ENCODE data around the gene CYTIP.
"Not testable (repeated sequence)": the region's sequence is repeated elsewhere in the genome, so short reads cannot be mapped to it uniquely, and the experiment has no call there.

Gene CYTIP

DNA sequence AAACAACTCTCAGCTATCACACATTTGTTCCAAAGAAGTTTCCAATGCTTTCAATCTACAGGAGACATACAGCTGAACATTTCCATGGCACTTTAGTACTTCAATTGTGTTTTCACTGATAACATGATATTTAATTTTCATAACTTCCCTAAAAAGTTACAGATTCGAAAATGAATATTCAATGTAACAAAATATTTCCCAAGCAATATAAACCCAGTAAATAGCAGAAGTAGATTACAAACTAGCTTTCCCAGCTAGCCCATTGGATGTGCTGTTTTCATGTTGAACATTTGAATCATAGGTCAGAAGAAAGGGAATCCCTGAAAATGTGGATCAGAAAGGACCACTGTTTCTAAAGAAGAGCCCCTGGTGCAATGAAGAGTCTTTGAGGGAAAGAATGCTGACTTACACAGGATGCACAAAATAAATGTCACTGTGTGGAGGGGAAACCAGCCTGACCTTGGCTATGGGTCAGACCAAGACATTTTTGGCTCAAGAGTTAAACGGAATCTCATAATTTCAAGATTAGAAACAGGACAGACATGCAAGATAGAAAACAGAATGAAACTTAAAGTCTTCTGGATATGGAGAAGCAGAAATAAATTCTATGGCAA lies 22.5 kb downstream of the CYTIP start:
- no peak for DNase-seq

DNA sequence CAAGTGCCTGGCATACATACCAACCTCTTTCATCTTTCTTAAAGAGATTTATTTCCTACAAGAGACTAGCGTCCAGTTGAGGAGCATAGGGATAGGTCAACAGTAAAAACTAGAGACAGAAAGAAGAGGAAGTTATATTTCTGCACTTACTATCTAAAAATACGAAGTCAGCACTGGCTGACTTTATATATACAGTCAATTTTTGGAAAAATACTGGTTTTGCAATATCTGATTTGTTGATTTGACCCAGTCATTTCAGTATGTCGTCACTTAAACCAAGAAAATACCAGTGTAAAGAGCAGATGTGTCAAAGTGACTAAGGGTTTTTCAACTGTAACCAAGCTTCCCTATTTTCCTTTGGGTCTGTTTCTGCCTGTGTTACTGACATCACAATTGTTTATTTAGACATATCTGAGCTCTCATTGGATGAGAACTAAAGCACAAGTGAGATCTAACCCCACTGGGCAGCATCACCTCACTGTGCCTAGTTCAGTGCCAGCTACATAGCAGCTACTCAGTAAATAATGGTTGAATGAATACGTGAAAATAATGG lies 23.0 kb downstream of the CYTIP start:
- no peak for DNase-seq

DNA sequence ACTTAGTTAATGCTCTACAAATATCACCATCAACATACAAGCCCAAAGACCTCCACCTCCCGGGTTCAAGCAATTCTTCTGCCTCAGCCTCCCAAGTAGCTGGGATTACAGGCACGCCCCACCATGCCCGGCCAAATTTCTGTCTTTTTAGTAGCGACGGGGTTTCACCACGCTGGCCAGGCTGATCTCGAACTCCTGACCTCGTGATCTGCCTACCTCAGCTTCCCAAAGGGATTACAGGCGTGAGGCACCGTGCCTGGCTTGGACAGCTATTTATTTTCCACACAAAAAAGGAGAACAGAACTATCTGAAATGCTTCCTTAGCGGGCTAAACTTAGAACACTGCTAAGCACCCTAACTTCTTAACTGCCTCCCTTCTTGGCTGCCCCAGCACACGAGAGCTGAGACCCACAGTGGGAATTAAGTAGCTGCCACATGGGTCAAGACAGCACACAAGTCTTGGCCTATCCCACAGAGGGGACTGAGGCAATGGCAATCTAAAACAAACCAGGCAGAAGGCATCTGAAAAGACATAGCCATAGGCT lies 24.8 kb downstream of the CYTIP start:
- no peak for DNase-seq

DNA sequence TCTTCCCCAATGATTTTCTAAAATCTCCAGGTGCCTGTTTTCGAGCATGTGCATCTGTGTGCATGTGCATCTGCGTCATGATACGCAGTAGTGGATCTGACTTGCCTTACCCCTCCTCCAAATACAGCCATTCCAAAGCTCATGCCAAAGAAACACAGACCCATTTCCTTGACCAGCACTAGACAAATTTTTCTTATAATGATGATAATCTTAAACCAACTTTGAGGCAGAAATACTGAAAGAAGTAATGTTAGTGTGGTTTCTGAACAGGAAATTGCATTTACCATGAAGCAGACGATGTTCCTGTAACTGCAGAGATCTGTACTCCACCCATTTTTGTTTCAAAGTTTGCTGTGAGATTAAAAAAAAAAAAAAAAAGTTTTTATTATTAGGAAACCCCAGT lies 25.6 kb downstream of the CYTIP start:
- DNase-seq, result no peak

DNA sequence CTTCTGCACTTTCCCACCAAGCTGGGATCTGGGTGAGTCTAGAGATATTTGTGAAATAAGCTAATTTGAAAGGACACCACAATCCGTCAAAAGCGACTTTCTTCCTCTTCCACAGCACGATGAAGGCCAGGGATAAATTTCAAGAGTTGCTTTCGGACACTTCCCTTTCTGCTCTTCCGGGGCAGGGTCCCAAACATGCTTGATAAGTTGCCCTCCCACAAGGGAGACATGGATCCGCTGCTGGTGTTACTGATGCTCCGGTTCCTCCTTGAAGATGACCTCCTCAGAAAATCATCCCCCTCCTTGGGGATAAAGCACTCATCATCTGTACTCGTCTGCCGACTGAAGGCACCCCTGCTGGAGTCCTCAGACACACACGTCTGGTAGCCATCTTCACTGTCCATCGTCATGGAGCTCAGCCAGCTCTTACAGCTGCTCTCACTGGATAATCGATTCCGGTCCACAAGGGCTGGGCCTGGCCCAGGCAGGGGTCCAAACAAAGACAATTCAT lies 28.2 kb downstream of the CYTIP start:
- no peak for DNase-seq

DNA sequence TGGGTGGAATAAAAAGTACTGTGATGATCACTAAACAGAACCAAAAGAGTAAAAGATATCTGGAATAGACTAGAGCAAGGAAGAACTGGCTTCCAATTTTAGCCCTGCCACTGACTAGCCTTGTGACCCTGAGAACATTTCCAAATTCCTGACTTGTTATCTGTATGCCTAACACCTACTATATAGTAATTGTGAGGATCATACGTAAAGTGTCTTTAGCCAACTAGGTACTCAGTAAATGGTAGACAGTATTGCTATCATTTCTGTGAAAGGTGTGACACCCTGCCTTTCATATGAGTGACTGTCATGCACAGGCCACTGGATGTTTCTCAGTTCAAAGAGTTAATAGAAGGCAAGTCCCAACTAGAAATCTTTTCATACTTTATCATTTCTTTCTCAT lies 29.8 kb downstream of the CYTIP start:
- DNase-seq, result no peak

DNA sequence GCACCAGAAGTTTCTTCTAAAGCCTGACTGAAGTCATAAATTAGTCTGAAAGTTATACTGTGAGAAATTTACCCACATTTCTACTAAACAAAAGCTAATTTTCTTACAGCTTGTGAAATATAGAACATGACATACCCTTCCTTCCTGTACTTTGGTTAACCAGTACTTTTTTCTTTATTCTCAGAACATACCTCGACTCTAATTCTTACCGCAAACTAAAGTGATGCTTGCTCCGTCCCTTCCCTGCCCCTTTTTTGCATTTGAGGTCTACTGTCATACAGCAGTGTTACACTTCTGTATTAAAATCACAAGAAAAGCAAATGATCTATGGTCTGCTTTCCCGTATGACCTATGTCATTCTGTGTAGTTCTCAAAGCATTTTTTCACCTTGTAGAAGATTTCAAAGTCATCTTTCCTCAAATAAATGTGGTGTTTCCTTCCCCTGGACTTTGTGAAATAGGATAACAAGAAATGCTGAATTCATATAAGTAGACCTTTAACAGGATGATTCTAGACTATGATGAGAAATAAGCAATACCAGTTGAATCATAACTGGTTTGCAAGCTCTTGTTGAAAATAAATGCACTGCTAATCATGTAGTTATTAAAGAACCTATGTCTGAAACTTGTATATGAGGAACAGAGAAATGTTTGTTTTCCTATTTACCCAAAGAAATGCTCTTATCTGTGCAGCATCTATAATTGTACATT lies 30.4 kb downstream of the CYTIP start:
- DNase-seq, result no peak

DNA sequence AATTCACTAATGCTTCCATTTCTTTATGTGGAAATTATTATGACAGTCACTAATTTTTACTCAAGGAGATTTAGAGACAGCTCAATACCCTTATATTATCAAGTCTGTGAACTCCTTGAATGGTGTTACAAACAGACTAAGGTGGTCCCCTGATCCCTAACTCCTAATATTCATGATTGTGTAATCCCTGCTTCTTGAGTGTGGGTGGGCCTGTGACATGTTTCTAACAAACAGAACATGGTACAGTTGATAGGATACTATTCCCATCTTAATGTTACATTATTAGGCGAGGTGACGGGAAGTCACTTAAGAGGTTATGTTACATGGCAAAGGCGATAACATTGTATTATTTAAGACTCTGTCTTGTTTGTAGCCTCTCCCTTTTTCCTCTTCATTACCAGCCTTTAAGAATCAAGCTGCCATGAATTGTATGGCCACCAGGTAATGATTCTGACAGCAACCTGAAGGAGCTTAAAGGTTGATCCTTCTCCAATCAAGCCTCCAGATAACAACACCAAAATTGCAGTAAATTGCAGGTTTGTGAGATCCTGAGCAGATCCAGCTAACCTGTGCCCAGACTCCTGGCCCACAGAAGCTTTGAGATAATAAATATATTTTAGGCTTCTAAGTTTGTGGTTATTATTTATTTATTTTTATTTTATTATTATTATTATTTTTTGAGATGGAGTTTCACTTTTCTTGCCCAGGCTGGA lies 32.1 kb downstream of the CYTIP start:
- no peak for DNase-seq

DNA sequence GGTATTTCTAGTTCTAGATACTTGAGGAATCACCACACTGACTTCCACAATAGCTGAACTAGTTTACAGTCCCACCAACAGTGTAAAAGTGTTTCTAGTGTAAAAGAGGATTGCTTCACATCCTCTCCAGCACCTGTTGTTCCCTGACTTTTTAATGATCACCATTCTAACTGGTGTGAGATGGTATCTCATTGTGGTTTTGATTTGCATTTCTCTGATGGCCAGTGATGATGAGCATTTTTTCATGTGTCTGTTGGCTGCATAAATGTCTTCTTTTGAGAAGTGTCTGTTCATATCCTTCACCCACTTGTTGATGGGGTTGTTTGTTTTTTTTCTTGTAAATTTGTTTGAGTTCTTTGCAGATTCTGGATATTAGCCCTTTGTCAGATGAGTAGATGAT lies 38.5 kb downstream of the CYTIP start:
- not testable (repeated sequence) for DNase-seq

DNA sequence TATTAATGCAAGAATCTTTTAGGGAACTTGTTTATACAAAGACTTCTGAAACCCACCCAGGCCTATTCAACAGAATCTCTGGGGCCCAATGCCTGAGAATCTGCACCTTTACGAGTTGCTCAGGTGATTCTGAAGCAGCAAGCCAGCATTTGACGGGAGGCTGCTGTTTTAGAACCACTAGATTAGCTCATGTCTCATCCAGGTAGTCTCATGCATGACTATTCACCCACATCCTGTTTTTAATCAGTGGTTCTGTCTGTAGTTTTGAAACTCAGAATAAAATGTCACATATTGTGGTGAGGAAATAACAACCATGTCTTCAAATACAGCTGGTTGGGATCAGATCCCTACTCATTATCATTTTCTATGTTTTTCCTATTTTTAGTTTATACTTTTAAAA lies 39.5 kb downstream of the CYTIP start:
- DNase-seq, result no peak

DNA sequence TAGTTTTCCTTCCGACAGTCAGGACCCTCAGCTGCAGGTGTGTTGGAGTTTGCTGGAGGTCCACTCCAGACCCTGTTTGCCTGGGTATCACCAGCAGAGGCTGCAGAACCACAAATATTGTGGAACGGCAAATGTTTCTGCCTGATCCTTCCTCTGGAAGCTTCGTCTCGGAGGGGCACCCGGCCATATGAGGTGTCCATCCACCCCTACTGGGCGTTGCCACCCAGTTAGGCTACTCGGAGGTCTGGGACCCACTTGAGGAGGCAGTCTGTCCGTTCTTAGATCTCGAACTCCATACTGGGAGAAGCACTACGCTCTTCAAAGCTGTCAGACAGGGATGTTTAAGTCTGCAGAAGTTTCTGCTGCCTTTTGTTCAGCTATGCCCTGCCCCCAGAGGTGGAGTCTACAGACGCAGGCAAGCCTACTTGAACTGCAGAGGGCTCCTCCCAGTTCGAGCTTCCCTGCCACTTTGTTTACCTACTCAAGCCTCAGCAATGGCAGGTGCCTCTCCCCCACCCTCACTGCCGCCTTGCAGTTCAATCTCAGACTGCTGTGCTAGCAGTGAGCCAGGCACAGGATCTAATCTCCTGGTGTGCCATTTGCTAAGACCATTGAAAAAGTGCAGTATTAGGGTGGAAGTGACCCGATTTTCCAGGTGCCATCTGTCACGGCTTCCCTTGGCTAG lies 40.9 kb downstream of the CYTIP start:
- DNase-seq, result not testable (repeated sequence)

DNA sequence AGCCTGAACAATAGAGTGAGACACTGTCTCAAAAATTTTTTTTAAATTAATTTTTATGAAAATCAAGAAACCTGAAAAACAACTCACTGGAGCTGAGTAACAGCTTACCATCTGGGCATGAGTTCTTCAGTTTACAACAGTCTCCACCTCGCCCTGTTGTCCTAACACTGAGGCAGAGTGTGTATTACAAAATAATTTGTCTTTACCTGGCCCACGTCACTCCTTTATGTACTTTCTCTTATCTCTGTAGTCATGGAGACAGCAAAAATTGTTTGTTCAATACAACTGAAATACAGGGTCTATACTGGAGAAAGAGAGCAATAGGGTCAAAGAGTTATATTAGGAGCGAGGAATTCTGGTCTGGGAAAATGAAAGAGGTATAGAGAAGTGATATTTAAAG lies 48.1 kb downstream of the CYTIP start:
- no peak for DNase-seq

DNA sequence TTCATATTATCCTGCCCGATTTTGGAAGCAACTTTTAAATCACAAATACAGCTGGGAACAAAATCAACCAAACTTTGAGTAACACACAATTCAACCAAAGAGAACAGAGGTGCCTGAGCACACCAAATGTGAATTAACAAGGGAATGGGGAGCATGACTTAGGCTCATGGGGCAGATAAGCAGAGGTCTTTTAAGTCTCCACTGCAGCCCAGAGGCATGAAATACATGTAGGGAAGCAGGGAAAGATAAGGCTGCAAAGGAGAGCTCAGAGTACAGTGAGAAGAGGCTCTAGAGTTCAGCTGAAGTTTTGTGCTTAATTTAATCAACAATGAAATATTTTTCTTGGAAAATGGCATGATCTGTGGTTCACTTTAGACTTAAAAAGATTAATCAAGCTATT lies 49.0 kb downstream of the CYTIP start:
- DNase-seq, result no peak

DNA sequence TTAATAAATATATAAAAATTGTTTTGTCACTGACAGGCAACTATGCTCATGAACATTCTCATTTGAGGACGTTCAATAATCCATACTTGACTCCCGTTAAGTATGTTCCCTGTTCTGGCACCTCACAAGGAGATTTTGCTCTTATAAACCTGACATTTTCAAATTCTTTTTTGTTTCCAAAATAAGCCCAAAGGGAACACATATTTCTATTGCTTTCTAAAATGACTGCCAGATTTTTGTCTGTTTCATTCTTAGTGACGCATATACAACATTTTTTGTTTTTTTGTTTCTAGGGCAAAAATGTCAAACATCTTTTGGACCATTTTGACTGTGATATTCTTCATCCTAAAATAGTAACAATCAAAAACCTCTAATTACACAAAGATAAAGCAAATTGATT lies 50.5 kb downstream of the CYTIP start:
- no peak for DNase-seq

DNA sequence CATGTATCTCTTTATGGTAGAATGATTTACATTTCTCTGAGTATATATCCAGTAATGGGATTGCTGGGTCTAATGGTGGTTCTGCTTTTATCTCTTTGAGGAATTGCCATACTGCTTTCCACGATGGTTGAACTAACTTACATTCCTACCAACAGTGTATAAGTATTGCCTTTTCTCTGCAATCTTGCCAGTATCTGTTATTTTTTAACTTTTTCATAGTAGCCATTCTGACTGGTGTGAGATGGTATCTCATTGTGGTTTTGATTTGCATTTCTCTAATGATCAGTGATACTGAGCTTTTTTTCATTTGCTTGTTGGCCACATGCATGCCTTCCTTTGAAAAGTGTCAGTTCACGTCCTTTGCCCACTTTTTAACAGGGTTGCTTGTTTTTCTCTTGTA lies 55.1 kb downstream of the CYTIP start:
- DNase-seq, result no peak

DNA sequence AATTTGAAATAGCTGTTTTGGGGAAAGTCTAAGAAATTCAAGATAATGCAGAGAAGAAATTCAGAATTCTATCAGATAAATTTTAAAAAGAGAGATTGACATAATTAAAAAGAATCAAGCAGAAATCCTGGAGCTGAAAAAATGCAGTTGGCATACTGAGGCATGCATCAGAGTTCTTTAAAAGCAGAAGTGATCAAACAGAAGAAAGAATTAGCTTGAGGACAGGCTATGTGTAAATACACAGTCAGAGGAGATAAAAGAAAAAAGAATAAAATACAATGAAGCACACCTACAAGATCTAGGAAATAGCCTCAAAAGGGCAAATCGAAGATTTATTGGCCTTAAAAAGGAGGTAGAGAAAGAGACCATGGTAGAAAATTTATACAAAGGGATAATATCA lies 57.1 kb downstream of the CYTIP start:
- DNase-seq, result no peak

DNA sequence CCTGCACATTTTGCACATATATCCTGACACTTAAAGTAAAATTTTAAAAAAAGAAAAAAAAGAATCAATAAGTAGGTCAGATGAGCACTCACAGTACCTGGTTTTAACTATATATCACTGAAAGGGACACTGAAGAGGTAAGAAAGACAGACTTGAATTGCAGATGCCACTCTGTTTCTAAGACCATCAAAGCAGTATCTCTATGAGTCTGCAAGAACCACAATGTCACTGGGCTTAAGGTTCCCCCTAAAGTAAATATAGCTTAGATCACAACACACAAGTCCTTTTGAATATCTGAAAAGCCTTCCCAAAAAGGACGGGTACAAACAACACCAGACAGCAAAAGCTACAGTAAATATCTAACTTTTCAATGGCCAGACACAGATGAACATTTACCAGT lies 57.6 kb downstream of the CYTIP start:
- DNase-seq, result no peak

DNA sequence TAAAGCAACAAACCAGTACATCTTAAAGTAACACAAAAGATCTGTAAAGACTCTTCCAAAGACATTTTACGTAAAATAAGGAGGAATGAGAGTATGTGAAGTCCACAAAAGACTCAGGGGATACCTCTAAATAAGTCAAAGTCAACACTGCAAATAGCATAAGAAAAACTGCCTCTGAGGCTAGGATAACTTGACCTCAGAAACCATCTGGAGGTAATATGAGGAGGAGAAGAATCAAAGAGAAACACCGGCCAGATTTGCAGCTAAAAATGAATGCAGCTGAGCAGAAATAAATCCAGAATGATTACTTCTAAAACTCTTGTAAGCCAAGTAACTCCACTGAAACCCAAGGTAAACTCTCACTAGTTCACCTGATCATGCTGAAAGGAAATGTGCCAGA lies 66.0 kb downstream of the CYTIP start:
- no peak for DNase-seq

DNA sequence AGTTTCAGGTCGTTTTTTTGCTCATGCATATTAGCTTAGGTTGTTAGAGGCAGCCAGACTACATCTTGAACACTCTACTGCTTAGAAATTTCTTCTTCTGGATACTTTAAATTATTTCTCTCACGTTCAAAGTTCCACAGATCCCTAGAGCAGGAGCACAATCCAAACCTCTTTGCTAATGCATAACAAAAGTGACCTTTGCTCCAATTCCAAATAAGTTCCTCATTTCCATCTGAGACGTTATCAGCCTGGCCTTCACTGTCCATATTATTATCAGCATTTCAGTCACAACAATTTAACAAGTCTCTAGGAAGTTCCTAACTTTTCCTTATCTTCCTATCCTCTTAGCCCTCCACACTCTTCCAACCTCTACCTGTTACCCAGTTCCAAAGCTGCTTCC lies 67.8 kb downstream of the CYTIP start:
- DNase-seq, result no peak

DNA sequence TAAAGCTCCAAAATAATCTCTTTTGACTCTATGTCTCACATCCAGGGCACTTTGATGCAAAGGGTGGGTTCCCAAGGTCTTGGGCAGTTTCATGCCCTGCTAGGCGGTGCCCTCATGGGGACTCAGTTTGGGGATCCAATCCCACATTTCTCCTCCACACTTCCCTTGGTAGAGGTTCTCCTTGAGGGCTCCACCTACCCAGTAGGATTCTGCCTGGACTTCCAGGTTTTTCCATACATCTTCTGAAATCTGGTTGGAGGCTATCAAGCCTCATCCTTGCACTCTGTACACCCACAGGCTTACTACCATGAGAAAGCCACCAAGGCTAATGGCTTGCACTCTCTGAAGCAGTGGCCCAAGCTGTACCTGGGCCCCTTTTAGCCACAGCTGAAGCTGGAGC lies 68.5 kb downstream of the CYTIP start:
- DNase-seq, result no peak

DNA sequence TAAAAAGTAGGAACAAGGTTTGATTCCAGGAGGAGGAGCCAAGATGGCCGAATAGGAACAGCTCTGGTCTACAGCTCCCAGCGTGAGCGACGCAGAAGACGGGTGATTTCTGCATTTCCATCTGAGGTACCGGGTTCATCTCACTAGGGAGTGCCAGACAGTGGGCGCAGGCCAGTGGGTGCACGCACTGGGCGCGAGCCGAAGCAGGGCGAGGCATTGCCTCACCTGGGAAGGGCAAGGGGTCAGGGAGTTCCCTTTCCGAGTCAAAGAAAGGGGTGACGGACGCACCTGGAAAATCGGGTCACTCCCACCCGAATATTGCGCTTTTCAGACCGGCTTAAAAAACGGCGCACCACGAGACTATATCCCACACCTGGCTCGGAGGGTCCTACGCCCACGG lies 75.4 kb downstream of the CYTIP start:
- DNase-seq, result not testable (repeated sequence)

DNA sequence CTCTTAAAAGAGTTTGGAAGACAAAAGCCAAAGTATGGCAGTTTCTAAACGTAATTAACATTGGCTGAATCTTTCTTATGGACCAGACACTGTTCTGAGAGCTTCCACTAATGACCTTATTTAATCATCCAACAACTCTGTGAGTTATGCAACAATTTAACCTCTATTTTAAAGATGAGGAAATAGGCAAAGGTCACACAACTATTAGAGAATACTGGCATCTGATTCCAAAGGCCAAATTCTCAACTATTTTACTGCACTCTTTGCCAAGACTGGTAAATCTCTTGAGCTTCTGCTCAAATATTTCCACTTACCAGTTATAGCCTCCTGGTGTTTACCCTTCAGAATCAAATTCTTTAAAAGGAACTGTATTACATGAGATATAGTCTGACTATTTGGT lies 76.2 kb downstream of the CYTIP start:
- DNase-seq, result no peak
